ENCODE measurements around the gene LSM7. TPM values are rescaled to one million over a fixed set of nuclear protein-coding genes. Genes with fewer than 3 reads are reported as not detected.

LSM7 gene
- total and polyA plus RNA-seq, 7 donors = 51.5 to 427 (median 139) TPM

GRCh38 chr19:2332341-2333026, 4.1 kb upstream of the LSM7 start:
- Histone ChIP-seq H3K4me3 (no peak overlapping the region), H3K4me1 (peaks cover 0 to 54% (median 48%) of the 10 kb centered on the region in 4 donors), H3K36me3 (no peaks in the 10 kb centered on the region), H3K27me3 (no peaks in the 10 kb centered on the region), H3K9me3 (no peaks in the 10 kb centered on the region), H3K27ac (peak overlapping the region in 2 of 4 donors; percentile 21 to 47)
- DNase-seq = no peak
- WGBS, 2 donors = 13 to 27% methylated on average over 17 of the region's 17 CpGs
- intact Hi-C loops (cut with DNase I) = no loop called here
- TF ChIP-seq CTCF (IDR thresholded peaks at IDR 0.05) (no peak), EP300 (IDR thresholded peaks at IDR 0.05) (no peak), POLR2A (IDR thresholded peaks at IDR 0.05) (no peak), POLR2AphosphoS5 (IDR thresholded peaks at IDR 0.05) (no peak)

GRCh38 chr19:2331601-2332246, 3.3 kb upstream of the LSM7 start:
- intact Hi-C loops (cut with DNase I) = no loop called here
- no peak for TF ChIP-seq CTCF (IDR thresholded peaks at IDR 0.05)
- no peak for TF ChIP-seq POLR2A (IDR thresholded peaks at IDR 0.05)
- no peak for TF ChIP-seq POLR2AphosphoS5 (IDR thresholded peaks at IDR 0.05)
- no peak for TF ChIP-seq EP300 (IDR thresholded peaks at IDR 0.05)
- no peaks in the 10 kb centered on the region for H3K27me3 ChIP-seq
- no peak overlapping the region for H3K4me3 ChIP-seq
- H3K27ac ChIP-seq = peak overlapping the region in 2 of 4 donors; percentile 20 to 47
- H3K9me3 ChIP-seq = no peaks in the 10 kb centered on the region
- no peak for DNase-seq
- 21 to 51% methylated on average over 12 of the region's 12 CpGs for WGBS, 2 donors
- H3K4me1 ChIP-seq = peaks cover 0 to 62% (median 56%) of the 10 kb centered on the region in 4 donors
- no peaks in the 10 kb centered on the region for H3K36me3 ChIP-seq

- Histone ChIP-seq H3K9me3 (no peaks in the 10 kb centered on the region), H3K27me3 (no peaks in the 10 kb centered on the region), H3K4me1 (peaks cover 0 to 66% (median 59%) of the 10 kb centered on the region in 4 donors), H3K27ac (peak overlapping the region in 2 of 4 donors; percentile 1 to 10), H3K36me3 (peaks cover 0 to 1% (median 0%) of the 10 kb centered on the region in 4 donors), H3K4me3 (no peak overlapping the region)
- WGBS, 2 donors = 16 to 60% methylated on average over 20 of the region's 20 CpGs
- TF ChIP-seq CTCF (IDR thresholded peaks at IDR 0.05) (no peak), POLR2AphosphoS5 (IDR thresholded peaks at IDR 0.05) (peak in 1 of 4 donors; percentile 33), EP300 (IDR thresholded peaks at IDR 0.05) (no peak), POLR2A (IDR thresholded peaks at IDR 0.05) (peak in 1 of 2 donors; percentile 77)
- intact Hi-C loops (cut with DNase I) = no loop called here
- DNase-seq = no peak
These were observed 2.4 kb upstream of the LSM7 start for GRCh38 chr19:2330632-2331284.

- peaks cover 0 to 5% (median 0%) of the 10 kb centered on the region in 4 donors for H3K36me3 ChIP-seq
- H3K27ac ChIP-seq = peak overlapping the region in 2 of 4 donors; percentile 1 to 10
- H3K9me3 ChIP-seq = no peaks in the 10 kb centered on the region
- 19 to 73% methylated on average over 10 of the region's 10 CpGs for WGBS, 2 donors
- peaks cover 0 to 66% (median 59%) of the 10 kb centered on the region in 4 donors for H3K4me1 ChIP-seq
- no peak for DNase-seq
- no peaks in the 10 kb centered on the region for H3K27me3 ChIP-seq
- no peak for TF ChIP-seq POLR2A (IDR thresholded peaks at IDR 0.05)
- intact Hi-C loops (cut with DNase I) = no loop called here
- H3K4me3 ChIP-seq = no peak overlapping the region
These were observed 1.9 kb upstream of the LSM7 start for GRCh38 chr19:2330255-2330631.

- peak overlapping the region in 2 of 4 donors; percentile 86 to 88 for H3K27ac ChIP-seq
- DNase-seq = no peak
- no peaks in the 10 kb centered on the region for H3K9me3 ChIP-seq
- intact Hi-C loops (cut with DNase I) = loop anchor here (5.0 kb wide), 2 partner anchors 57 to 177 kb away; partner anchors contain the start of gene AP3D1
- H3K27me3 ChIP-seq = no peaks in the 10 kb centered on the region
- peaks cover 0 to 11% (median 3%) of the 10 kb centered on the region in 4 donors for H3K36me3 ChIP-seq
- 14 to 57% methylated on average over 13 of the region's 13 CpGs for WGBS, 2 donors
- TF ChIP-seq EP300 (IDR thresholded peaks at IDR 0.05) (no peak), CTCF (IDR thresholded peaks at IDR 0.05) (no peak), POLR2A (IDR thresholded peaks at IDR 0.05) (no peak), POLR2AphosphoS5 (IDR thresholded peaks at IDR 0.05) (no peak)
- H3K4me1 ChIP-seq = peaks cover 0 to 66% (median 59%) of the 10 kb centered on the region in 4 donors
- peak overlapping the region; percentile 80 to 98 (median 90) for H3K4me3 ChIP-seq
These were observed 1.1 kb upstream of the LSM7 start for GRCh38 chr19:2329501-2329916.
